HEK293 (cell line): ENCODE results near the gene NDST3.
"Not testable (repeated sequence)": the region's sequence is repeated elsewhere in the genome, so short reads cannot be mapped to it uniquely, and the experiment has no call there.

Experiments used
- CTCF ChIP-seq: fragments of 450-650 bp; formaldehyde crosslinking; IDR thresholded peaks from 2 replicates; pipeline ENCODE4 v1.5.1; 2016; ENCODE audit warnings: missing biosample characterization, missing genetic modification characterization
- GFI1B ChIP-seq: fragments of 450-650 bp; formaldehyde crosslinking; IDR thresholded peaks from 2 replicates; pipeline ENCODE4 v1.5.1; 2016; ENCODE audit warnings: missing biosample characterization, missing genetic modification characterization
- KLF10 ChIP-seq: fragments of 450-650 bp; IDR thresholded peaks from 2 replicates; pipeline ENCODE4 v1.5.1; 2018; ENCODE audit warnings: missing biosample characterization, mild to moderate bottlenecking, missing genetic modification characterization
- OSR2 ChIP-seq: fragments of 450-650 bp; formaldehyde crosslinking; IDR thresholded peaks from 2 replicates; pipeline ENCODE4 v1.5.1; 2016; ENCODE audit warnings: missing biosample characterization, missing genetic modification characterization
- PRDM10 ChIP-seq: fragments of 450-650 bp; formaldehyde crosslinking; IDR thresholded peaks from 2 replicates; pipeline ENCODE4 v1.5.1; 2016; ENCODE audit warnings: missing biosample characterization, missing genetic modification characterization
- ZBTB17 ChIP-seq: fragments of 450-650 bp; formaldehyde crosslinking; IDR thresholded peaks from 2 replicates; pipeline ENCODE4 v1.5.1; 2016; ENCODE audit warnings: missing biosample characterization, missing genetic modification characterization
- ZNF121 ChIP-seq: fragments of 450-650 bp; formaldehyde crosslinking; IDR thresholded peaks from 2 replicates; pipeline ENCODE4 v1.5.1; 2016; ENCODE audit warnings: missing biosample characterization, missing genetic modification characterization
- ZNF302 ChIP-seq: fragments of 450-650 bp; formaldehyde crosslinking; IDR thresholded peaks from 2 replicates; pipeline ENCODE4 v1.5.1; 2016; ENCODE audit warnings: missing biosample characterization, missing genetic modification characterization, low read depth
- ZNF311 ChIP-seq: fragments of 450-650 bp; formaldehyde crosslinking; IDR thresholded peaks from 2 replicates; pipeline ENCODE4 v1.5.1; 2017; ENCODE audit warnings: missing biosample characterization, missing genetic modification characterization, borderline replicate concordance
- ZNF394 ChIP-seq: fragments of 450-650 bp; formaldehyde crosslinking; IDR thresholded peaks from 2 replicates; pipeline ENCODE4 v1.5.1; 2016; ENCODE audit warnings: missing biosample characterization, missing genetic modification characterization, mild to moderate bottlenecking, moderate library complexity, borderline replicate concordance
- ZNF701 ChIP-seq: fragments of 450-650 bp; formaldehyde crosslinking; IDR thresholded peaks from 2 replicates; pipeline ENCODE4 v1.5.1; 2016; ENCODE audit warnings: missing biosample characterization, missing genetic modification characterization
- TF ChIP-seq, protein P1 (sequence below): fragments of 450-650 bp; formaldehyde crosslinking; IDR thresholded peaks from 2 replicates; pipeline ENCODE4 v1.5.1; 2016; ENCODE audit warnings: missing biosample characterization, missing genetic modification characterization

DNA sequence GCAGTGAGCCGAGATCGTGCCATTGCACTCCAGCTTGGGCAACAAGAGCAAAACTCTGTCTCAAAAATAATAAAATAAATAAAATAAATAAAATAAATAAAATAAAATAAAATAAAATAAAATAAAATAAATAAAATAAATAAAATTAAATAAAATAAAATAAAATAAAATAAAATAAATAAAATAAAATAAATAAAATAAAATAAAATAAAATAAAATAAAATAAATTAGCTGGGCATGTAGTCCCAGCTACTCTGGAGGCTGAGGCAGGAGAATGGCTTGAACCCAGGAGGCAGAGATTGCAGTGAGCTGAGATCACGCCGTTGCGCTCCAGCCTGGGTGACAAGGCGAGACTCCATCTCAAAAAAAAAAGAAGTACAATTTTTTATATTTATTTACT lies 265.3 kb downstream of the NDST3 start:
- TF ChIP-seq CTCF (tag by site-specific recombination); ZNF121 (tag by site-specific recombination); ZNF701 (tag by site-specific recombination); ZNF302 (tag by site-specific recombination); ZNF394 (tag by site-specific recombination); OSR2; KLF10 (tag by site-specific recombination); GFI1B (tag by site-specific recombination); ZBTB17 (tag by site-specific recombination); PRDM10 (tag by site-specific recombination); ZNF311 (tag by site-specific recombination): not testable (repeated sequence)
- TF ChIP-seq, protein P1, sequence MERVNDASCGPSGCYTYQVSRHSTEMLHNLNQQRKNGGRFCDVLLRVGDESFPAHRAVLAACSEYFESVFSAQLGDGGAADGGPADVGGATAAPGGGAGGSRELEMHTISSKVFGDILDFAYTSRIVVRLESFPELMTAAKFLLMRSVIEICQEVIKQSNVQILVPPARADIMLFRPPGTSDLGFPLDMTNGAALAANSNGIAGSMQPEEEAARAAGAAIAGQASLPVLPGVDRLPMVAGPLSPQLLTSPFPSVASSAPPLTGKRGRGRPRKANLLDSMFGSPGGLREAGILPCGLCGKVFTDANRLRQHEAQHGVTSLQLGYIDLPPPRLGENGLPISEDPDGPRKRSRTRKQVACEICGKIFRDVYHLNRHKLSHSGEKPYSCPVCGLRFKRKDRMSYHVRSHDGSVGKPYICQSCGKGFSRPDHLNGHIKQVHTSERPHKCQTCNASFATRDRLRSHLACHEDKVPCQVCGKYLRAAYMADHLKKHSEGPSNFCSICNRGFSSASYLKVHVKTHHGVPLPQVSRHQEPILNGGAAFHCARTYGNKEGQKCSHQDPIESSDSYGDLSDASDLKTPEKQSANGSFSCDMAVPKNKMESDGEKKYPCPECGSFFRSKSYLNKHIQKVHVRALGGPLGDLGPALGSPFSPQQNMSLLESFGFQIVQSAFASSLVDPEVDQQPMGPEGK (tag by site-specific recombination): not testable (repeated sequence)
